GOT3 (cell line): Measurements from ENCODE around the gene ALDH3B1.
"Not testable (repeated sequence)": the region's sequence is repeated elsewhere in the genome, so short reads cannot be mapped to it uniquely, and the experiment has no call there.

Experiments
- DNase-seq: peaks from one replicate; lab custom pipeline; 2025; ENCODE audit warnings: mixed read lengths; lab: John Stamatoyannopoulos, UW

Gene ALDH3B1, protein sequence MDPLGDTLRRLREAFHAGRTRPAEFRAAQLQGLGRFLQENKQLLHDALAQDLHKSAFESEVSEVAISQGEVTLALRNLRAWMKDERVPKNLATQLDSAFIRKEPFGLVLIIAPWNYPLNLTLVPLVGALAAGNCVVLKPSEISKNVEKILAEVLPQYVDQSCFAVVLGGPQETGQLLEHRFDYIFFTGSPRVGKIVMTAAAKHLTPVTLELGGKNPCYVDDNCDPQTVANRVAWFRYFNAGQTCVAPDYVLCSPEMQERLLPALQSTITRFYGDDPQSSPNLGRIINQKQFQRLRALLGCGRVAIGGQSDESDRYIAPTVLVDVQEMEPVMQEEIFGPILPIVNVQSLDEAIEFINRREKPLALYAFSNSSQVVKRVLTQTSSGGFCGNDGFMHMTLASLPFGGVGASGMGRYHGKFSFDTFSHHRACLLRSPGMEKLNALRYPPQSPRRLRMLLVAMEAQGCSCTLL

GRCh38 chr11:68010090-68011041 is at the start of gene ALDH3B1:
Gene ALDH3B1 (plus strand): TSS chr11:68010327. CDS start chr11:68015298, 4,971 bp downstream.
- peak; percentile 85 for DNase-seq

- DNase-seq: not testable (repeated sequence)
Measured at GRCh38 chr11:67963217-67963616, 46.9 kb upstream of the ALDH3B1 start.

- not testable (repeated sequence) for DNase-seq
Measured at GRCh38 chr11:67963879-67964278, 46.2 kb upstream of the ALDH3B1 start.

DNA sequence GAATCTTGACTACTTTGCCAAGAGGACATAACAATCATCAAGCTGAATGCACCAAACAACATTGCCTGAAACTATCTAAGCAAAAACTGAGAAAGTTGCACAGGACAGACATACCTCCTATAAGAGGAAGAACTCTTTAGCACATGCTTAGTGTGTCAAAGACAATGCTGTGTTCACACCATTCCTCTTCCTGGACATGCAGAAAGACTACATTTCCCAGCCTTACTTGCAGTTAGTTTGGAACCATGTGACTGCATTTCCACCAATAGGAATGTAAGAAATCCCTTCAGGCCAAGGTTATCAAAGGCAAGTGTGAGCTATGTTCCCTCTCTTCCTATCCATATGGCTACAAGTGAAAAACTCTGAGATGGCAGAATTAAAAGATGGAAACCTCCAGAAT is 45.4 kb upstream of the ALDH3B1 start:
- DNase-seq: not testable (repeated sequence)

- not testable (repeated sequence) for DNase-seq
Measured at GRCh38 chr11:67965830-67966348, 44.2 kb upstream of the ALDH3B1 start.

DNA sequence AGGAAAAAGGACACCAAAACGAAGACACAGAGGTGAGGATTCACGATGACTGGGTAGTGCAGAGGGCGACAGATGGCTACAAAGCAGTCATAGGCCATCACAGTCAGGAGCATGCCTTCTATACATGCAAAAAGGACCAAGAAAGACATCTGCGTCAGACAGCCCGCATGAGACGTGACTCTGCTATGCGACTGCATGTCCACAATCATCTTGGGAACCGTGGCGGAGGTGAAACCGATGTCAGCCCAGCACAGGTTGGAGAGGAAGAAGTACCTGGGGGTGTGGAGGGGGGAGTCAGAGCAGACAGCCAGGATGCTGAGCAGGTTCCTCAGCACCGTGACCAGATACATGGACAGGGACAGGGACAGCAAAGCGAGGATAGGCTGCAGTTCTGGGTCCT is 35.4 kb upstream of the ALDH3B1 start:
- DNase-seq: not testable (repeated sequence)

DNA sequence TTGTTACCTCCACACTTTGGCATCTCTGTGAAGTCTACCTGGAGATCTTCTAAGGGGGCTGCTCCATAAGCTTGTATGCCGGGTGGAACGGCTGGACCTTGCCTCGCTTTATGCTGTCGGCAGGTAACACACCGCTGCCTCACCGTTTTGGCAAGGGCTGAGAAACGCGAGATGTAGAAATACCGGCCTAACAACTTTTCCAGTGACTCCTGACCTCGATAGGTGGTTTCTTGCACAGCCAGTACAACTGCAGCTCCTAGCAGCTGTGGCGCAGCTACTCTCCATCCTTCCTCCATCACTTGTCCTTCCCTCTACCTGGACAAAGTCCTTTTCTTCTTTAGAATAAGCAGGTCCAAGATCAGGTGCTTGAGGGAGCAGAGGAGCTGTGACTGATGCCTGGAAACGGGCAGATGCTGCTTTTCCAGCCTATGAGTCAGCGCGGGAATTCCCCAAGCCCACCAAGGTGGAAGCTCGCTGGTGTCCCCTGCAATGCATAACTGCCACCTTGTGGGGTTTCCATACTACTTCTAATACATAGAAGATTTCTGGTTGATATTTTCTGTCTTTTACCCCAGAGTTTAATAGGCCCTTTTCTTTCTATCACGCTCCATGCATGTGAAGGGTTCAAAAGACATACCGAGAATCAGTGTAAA is 31.2 kb upstream of the ALDH3B1 start:
- not testable (repeated sequence) for DNase-seq

DNA sequence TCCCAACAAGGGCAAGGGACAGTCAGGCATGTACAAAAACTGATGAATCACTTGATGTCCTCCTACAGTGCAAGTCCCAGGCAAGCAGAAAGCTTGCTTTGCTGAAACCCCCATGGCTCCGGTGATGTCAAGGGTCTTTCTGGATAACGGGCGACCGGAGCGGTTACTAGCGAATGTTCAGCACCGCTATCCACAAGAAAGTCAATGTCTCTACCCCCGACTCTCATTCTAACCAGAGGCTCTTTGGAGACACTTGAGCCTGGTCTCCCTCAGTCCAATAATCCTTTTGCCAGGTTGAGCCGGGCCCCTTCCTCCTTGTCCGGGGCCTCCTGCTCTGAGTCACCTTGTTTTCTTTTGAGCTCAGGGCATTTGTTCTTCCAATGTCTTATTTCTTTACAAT is 28.9 kb upstream of the ALDH3B1 start:
- not testable (repeated sequence) for DNase-seq

- not testable (repeated sequence) for DNase-seq
Measured at GRCh38 chr11:67982255-67982857, 27.8 kb upstream of the ALDH3B1 start.

DNA sequence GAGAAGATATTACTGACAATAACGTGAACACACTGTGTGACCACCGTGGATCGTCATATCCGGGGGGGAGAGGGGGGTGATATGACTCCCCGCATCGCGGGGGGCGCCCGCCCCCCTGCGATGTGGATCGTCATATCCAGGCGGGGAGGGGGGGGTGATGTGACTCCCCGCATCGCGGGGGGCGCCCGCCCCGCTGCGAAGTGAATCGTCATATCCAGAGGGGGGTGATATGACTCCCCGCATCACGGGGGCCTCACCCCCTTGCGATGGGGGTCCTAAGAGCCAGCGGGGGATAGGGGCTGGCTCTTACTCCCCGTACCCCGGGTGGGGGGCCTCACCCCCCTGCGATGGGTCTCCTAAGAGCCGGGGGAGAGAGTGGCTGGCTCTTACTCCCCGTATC is 26.2 kb upstream of the ALDH3B1 start:
- no peak for DNase-seq

DNA sequence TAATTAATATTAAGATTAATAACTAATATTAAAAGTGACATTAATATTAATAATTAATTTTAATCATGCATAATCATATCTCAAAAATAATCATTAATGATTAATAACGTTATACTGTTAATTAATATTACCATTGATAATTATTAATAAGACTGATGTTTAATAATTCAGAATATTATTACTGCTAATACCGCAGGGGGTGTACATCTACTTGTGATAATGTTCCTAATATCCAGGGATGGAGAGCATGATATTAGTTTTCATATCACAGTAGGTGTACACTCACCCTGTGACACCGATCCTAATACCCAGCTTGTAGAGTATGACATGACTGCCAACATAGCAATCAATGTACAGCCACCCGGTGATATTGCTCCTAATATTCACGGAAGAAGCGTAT is 24.8 kb upstream of the ALDH3B1 start:
- DNase-seq: not testable (repeated sequence)

GRCh38 chr11:67990546-67991346 is 19.4 kb upstream of the ALDH3B1 start:
- not testable (repeated sequence) for DNase-seq

DNA sequence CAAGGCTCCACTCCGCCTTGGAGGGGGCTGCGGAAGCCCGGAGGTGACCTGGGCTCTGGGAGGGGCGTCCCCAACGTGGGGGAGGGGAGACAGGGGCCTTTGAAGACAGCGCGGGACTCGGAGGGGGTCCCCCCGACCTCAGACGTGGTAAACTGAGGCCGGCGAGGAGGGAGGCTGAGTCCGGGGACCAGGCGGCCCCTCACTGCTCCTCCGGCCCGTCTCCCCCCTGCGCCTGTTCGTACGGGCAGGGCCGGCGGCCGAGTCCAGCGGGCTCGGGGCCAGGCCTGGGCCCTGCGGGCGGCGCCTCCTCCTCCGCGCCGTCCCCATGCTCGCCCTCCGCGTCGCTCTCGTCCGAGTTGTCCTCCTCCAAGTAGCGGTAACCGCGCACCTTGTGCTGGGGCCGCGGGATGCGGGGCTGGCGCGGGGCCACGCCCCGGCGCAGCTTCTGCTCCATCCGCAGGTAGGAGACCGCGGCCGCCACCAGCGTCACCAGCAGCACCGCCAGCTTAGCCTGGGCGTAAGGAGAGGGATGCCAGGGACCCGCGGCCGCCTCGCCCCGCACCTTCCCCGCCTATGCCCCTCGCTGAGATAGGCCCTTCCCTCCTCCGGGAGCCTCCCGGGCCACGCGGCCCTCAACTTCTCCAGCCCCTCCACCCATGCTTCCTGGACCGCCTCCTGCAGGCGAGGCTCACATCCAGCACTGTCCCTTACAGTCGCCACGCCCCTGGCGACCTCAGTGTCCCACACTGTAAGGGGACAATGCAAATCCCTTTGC is 18.6 kb upstream of the ALDH3B1 start:
- DNase-seq: not testable (repeated sequence)

- DNase-seq: not testable (repeated sequence)
Measured at GRCh38 chr11:67993821-67994220, 16.3 kb upstream of the ALDH3B1 start.

DNA sequence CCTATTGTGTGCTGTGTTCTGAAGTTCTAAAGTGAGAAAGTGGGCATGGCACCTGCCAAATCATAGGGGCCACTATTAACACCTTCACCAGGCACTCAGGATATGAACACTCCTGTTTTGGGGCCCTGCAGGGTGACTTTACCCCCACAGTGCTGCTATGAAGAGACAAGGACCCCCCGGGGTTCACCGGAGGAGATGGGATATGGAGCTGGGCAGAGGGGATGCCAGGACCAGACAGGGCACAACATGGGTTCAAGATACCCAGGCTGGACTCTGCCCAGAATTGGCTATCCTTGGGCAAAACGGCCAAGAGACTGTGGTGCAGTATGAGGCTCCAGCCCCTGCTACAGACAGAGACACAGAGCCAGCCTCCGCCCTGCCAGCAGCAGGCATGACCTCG is 15.7 kb upstream of the ALDH3B1 start:
- not testable (repeated sequence) for DNase-seq

DNA sequence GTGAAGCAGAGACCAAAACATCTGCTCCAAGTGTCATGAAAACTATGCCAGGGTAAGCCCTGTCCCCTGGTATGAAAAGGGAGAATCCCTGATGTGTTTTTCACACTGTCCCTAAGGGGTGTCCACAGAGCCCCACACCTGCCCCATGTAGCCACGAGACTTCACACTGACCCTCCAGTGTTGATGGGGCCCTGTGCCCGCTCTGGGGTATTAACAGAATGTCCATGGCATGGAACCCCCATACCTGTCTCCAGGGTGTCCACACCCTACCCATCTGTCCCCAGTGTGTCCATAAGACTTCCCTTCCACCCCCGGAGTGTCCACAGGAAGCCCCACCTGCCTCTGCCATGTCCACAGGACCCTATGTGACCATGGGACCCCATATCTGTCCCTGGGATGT is 15.0 kb upstream of the ALDH3B1 start:
- not testable (repeated sequence) for DNase-seq

DNA sequence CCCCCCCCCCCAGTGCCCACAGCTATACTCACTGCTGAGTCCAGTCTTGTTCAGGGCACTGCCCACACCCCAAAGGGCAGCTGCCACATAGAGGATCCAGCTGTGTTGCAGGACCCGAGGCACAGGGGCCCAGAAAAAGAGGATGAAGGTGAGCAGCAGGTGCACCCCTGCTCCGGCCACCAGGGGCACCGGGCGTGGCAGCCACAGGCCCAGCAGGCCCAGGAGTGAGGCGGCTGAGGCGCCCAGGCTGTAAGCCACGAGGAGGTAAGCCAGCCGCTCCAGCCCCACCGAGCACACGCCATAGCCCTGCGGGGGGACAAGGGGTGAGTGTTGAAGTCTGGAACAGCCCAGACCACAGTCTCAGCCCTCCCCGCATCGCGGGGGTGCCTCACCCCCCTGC is 14.5 kb upstream of the ALDH3B1 start:
- DNase-seq: not testable (repeated sequence)

- no peak for DNase-seq
Measured at GRCh38 chr11:67996051-67996450, 14.1 kb upstream of the ALDH3B1 start.

DNA sequence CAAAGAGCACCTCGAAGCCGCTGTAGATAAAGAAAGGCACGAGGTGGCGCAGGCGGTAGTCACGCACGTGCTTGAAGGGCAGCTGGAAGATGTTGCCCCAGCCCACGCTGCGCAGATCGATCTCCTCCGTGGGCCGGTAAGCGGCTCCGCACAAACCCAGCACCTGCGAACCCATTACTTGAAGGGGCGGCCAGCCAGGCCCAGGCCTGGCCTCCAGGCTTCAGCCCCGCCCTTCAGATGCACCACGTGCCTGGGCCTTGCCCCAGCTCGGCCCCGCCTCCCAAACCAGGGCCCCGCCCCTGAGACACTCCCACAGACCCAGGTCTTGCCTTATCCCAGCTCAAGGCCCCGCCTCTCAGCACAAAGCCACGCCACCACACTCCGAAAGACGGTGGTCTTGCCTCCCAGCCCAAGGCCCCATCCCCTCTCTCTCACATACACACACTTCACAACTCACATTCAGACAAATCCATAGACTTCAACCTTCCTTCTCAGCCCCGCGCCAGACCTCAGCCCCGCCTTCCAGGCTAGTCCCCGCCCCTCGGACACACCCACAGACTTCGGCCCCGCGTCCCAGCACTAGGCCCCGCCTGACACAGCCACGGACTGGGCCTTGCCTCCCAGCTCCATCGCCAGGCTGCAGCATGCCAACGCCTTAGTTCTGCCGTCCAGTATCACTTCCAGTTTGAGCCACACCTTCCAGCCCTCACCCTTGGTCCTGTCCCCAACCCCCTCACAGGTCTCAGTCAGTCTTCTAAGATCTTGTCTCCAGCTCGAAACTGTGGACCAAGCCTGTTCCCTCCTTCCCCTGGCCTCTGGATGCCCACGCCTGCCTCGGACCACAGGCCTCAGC is 13.3 kb upstream of the ALDH3B1 start:
- DNase-seq: no peak
